Amygdala (tissue), 56 donors: Measurements from ENCODE around the gene GCNT2.
"Not testable (repeated sequence)": the region's sequence is repeated elsewhere in the genome, so short reads cannot be mapped to it uniquely, and the experiment has no call there.

Source experiments
- DNase-seq, 56 donors: peaks; one replicate each; lab custom pipeline; 2025; lab: John Stamatoyannopoulos, UW

Gene GCNT2

GRCh38 chr6:10577112-10577511 is 56.0 kb downstream of the GCNT2 start:
- no peak for DNase-seq

DNA sequence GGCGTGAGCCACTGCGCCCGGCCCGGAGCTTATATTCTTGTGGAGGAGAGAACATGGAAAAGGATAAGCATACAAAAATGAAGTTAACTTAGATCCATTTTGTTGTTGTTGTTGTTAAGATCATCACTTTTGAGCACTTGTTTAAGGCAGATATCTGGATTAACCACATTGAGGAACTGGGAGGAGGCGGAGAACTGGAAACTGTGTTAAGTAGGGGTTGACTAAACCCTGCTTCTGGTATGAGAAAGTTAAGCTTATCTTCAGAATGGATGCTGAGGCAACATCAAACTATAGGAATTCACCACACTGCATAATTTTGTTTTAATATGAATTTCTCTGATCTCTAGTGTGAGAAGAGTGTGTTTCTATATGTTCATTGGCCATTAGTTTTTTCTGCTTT is 57.6 kb downstream of the GCNT2 start:
- DNase-seq: no peak

GRCh38 chr6:10579803-10580202 is 58.7 kb downstream of the GCNT2 start:
- no peak for DNase-seq

- DNase-seq: no peak
These were observed 59.4 kb downstream of the GCNT2 start for GRCh38 chr6:10580570-10580969.

GRCh38 chr6:10581402-10581801 is 60.3 kb downstream of the GCNT2 start:
- DNase-seq: not testable (repeated sequence)

GRCh38 chr6:10582774-10583508 is 61.8 kb downstream of the GCNT2 start:
- no peak for DNase-seq

DNA sequence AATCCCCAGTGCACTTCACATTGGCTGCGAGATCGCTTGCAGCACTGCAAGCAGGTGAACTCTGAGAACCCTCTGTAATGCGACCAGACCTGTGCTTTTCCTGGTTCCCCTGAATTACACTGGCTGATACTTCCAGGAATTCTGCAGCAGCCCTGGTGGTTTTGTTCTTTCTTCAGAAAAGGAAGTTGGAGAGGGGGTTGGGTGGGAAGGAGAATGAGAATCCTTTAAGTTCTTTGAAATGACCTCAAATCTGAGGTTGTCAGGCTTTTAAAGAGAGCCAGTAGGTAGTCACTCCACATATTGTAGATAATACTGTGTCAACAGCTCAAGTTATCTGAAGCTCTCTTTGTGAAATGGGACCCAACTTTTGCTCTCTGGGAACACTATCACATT is 62.4 kb downstream of the GCNT2 start:
- DNase-seq: no peak

DNA sequence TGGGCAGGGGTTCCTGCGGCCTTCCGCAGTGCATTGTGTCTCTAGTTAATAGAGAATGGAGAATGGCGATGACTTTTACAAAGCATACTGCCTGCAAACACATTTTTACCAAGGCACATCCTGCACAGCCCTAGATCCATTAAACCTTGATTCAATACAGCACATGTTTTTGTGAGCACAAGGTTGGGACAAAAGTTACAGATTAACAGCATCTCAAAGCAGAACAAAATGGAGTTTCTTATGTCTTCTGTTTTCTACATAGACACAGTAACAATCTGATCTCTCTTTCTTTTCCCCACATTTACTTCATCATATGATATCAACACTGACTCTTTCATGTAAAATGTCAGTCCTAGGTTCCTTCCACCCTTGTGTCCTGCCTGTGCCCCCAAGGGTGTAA is 63.5 kb downstream of the GCNT2 start:
- DNase-seq: no peak

GRCh38 chr6:10585209-10585845 is 64.2 kb downstream of the GCNT2 start:
- DNase-seq: peak in 2 of 56 donors; percentile 5 to 6

DNA sequence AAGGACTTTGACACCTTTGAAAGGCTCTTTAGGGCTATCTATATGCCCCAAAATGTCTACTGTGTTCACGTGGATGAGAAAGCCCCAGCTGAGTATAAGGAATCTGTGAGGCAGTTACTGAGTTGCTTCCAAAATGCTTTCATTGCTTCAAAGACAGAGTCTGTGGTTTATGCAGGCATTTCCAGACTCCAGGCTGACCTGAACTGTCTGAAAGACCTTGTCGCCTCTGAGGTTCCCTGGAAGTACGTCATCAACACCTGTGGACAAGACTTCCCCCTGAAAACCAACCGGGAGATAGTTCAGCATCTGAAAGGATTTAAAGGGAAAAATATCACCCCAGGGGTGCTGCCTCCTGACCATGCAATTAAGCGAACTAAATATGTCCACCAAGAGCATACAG is 65.2 kb downstream of the GCNT2 start:
- DNase-seq: no peak

- no peak for DNase-seq
These were observed 66.7 kb downstream of the GCNT2 start for GRCh38 chr6:10587656-10588406.

- DNase-seq: no peak
These were observed 67.6 kb downstream of the GCNT2 start for GRCh38 chr6:10588562-10589428.

DNA sequence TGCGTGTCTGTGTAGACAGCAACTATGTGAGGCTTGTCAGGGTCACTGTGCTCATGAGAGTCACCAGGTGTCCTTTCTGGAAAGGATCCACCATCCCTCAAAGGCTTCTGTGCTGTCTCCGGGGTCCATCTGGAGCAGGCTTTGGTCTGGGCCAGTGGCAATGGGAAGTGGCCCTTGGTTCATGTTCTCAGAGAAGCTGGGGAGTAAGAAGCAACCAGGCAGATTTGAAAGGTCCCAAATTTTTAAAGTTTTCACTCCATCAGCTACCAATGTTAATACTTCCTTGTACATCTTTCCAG is 68.2 kb downstream of the GCNT2 start:
- no peak for DNase-seq

GRCh38 chr6:10589983-10590382 is 68.8 kb downstream of the GCNT2 start:
- no peak for DNase-seq

DNA sequence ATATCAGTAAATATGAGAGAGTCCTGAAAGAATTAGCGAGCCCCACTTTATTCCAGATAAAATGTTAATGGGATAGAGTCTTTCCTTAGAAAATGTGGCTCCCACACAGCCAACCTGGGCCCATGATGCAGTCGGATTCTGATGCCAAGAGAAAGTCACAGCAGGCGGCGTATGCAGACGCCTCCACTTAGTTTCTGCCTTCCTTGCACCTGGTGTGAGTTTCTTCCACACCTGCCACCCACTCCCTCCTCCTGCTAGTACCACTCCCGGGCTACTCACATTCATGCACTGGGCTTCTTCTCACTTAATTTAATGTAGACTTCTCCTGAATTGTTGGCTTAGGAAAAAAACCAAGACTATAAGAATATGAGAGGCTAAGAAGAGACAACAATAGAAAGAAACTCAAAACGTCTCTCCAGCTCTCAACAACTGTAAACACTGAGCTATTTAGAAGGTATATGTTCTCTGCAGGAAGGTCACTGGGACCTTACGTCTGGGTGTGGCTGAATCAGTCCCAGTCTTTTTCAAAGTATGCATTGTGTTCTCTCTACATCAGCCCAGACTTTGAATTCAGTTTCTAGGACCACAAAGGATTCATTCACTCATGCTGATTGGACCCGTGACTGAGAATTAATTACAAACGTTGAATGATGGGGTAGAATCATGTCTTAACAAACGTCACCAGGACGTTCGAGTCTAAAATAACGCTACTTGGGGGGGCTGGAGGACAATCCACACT is 70.4 kb downstream of the GCNT2 start:
- DNase-seq: peak in 5 of 56 donors; percentile 1 to 25 (median 8)

GRCh38 chr6:10595731-10596664 is 74.8 kb downstream of the GCNT2 start:
- no peak for DNase-seq

- DNase-seq: no peak
These were observed 76.4 kb downstream of the GCNT2 start for GRCh38 chr6:10597499-10598001.

DNA sequence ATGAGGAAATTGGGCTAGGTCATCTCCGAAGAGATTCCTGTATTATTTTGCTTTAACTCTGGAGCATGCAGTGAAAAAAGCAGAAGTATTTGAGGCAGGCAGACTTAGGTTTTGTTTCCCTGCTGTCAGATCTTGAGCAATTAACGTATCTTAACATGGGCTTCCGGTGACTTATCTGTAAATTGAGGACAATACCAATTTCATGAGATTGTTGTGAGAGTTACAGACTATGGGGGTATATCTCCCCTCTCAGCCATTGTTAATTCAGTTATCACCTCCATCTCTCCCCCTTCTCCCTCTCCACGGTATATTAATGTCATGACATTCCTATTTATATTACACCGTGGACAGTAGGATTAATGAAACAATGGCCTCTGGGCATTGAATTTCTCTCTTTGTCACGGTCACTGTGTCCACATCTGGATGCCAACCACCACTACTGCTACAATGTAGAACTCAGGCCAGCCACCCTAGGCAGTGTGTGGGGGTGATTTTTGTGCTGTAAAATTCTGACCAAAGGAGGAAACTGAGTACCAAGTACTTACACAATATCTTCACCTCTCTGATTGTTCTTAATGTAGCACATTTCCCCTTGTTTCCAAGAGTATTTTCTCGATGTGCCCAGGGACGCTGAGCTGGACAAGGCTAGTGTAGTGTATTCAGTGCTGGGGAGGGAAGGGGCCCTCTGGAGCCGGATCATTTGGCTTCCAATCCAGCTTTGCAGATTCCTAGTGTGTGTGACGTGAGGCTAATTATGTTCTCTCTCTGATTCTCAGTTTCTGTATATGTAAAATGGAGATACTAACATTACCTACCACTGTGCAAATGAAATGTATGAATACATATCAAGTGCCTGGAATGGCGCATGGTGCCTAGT is 77.2 kb downstream of the GCNT2 start:
- DNase-seq: no peak
